Loucy (cell line): Measurements from ENCODE around the gene KRTAP1-5.

Experiments used
- H2AFZ ChIP-seq: fragments of 200-600 bp; sonication (generic); 2 replicates; pipeline ENCODE4 v1.6.0; 2016; ENCODE audit warnings: antibody characterized with exemption, mild to moderate bottlenecking, low read length, moderate library complexity
- H3F3A ChIP-seq: fragments of 200-600 bp; 2 replicates; pipeline ENCODE4 v1.6.0; 2016; ENCODE audit warnings: antibody characterized with exemption, low read depth, mild to moderate bottlenecking
- H3K27me3 ChIP-seq: fragments of 200-600 bp; sonication (generic); 2 replicates; pipeline ENCODE4 v1.6.1; 2014; ENCODE audit warnings: low read length, mild to moderate bottlenecking; ENCODE audit not compliant: insufficient read depth, poor library complexity, severe bottlenecking
- H3K36me3 ChIP-seq: fragments of 200-600 bp; sonication (generic); 2 replicates; pipeline ENCODE4 v1.6.1; 2016; ENCODE audit warnings: low read length; ENCODE audit not compliant: insufficient read depth
- H3K4me1 ChIP-seq: fragments of 200-600 bp; sonication (generic); 2 replicates; pipeline ENCODE4 v1.5.1; 2014; ENCODE audit warnings: low read length, mild to moderate bottlenecking; ENCODE audit not compliant: insufficient read depth, poor library complexity, severe bottlenecking
- H3K4me2 ChIP-seq: fragments of 200-600 bp; sonication (generic); 2 replicates; pipeline ENCODE4 v1.6.0; 2014; ENCODE audit warnings: antibody characterized with exemption, low read length, low read depth, mild to moderate bottlenecking; ENCODE audit not compliant: poor library complexity, severe bottlenecking
- H3K4me3 ChIP-seq: fragments of 200-600 bp; sonication (generic); 2 replicates; pipeline ENCODE4 v1.5.1; 2014; ENCODE audit warnings: low read length, mild to moderate bottlenecking, mixed read lengths; ENCODE audit not compliant: poor library complexity, severe bottlenecking
- H3K79me2 ChIP-seq: fragments of 200-600 bp; sonication (generic); 2 replicates; pipeline ENCODE4 v1.6.1; 2014; ENCODE audit warnings: low read length; ENCODE audit not compliant: insufficient read depth
- H3K9ac ChIP-seq: fragments of 200-600 bp; sonication (generic); 2 replicates; pipeline ENCODE4 v1.6.0; 2014; ENCODE audit warnings: mild to moderate bottlenecking, low read depth, low read length, moderate library complexity; ENCODE audit not compliant: poor library complexity, severe bottlenecking
- H3K9me2 ChIP-seq: fragments of 200-600 bp; sonication (generic); replicated peaks from 2 replicates; pipeline ENCODE4 v1.6.1; 2016; ENCODE audit warnings: low read depth, low read length, mixed read lengths
- H3K9me3 ChIP-seq: fragments of 200-600 bp; sonication (generic); 2 replicates; pipeline ENCODE4 v1.6.1; 2014; ENCODE audit warnings: mild to moderate bottlenecking, antibody characterized with exemption, low read length, low read depth; ENCODE audit not compliant: insufficient read depth
- H4K20me1 ChIP-seq: fragments of 200-600 bp; sonication (generic); 2 replicates; pipeline ENCODE4 v1.6.0; 2014; ENCODE audit warnings: antibody characterized with exemption, low read length, mild to moderate bottlenecking; ENCODE audit not compliant: insufficient read depth, poor library complexity, severe bottlenecking
- CTCF ChIP-seq: fragments of 200-600 bp; sonication (generic); conservative IDR thresholded peaks from 2 replicates; pipeline ENCODE4 v1.5.1; 2014; ENCODE audit warnings: mild to moderate bottlenecking, antibody characterized with exemption, low read length
- EZH2phosphoT487 ChIP-seq: fragments of 200-600 bp; IDR thresholded peaks from 2 replicates; pipeline ENCODE4 v1.6.1; 2018; ENCODE audit warnings: antibody characterized with exemption, mild to moderate bottlenecking, moderate library complexity, borderline replicate concordance

KRTAP1-5 gene

GRCh38 chr17:41009301-41009760 lies 17.7 kb downstream of the KRTAP1-5 start:
- Histone ChIP-seq H3K4me2 (no peak overlapping the region), H3F3A (no peaks in the 10 kb centered on the region), H4K20me1 (no peaks in the 10 kb centered on the region), H3K9ac (no peak overlapping the region), H2AFZ (no peak overlapping the region), H3K4me1 (no peaks in the 10 kb centered on the region), H3K79me2 (no peaks in the 10 kb centered on the region), H3K36me3 (no peaks in the 10 kb centered on the region), H3K9me2 (no peaks in the 10 kb centered on the region), H3K27me3 (no peaks in the 10 kb centered on the region), H3K9me3 (no peaks in the 10 kb centered on the region), H3K4me3 (no peak overlapping the region)
- TF ChIP-seq CTCF (no peak), EZH2phosphoT487 (no peak)

- Histone ChIP-seq H3K4me1 (no peaks in the 10 kb centered on the region), H2AFZ (no peak within 1 kb of the TSS), H4K20me1 (no peaks in the 10 kb centered on the region), H3K9me3 (no peaks in the 10 kb centered on the region), H3F3A (no peaks in the 10 kb centered on the region), H3K9ac (no peak within 1 kb of the TSS), H3K4me3 (no peak within 1 kb of the TSS), H3K27me3 (no peaks in the 10 kb centered on the region), H3K79me2 (no peaks in the 10 kb centered on the region), H3K9me2 (no peaks in the 10 kb centered on the region), H3K36me3 (no peaks in the 10 kb centered on the region), H3K4me2 (no peak within 1 kb of the TSS)
- TF ChIP-seq CTCF: no peak
- TF ChIP-seq EZH2phosphoT487: no peak
Measured at GRCh38 chr17:41008811-41009210, 18.2 kb downstream of the KRTAP1-5 start, which contains the start of gene KRTAP3-1. Gene KRTAP3-1 (minus strand): TSS chr17:41009128. CDS start chr17:41009074, 54 bp downstream.

GRCh38 chr17:41004397-41004796 lies 22.6 kb downstream of the KRTAP1-5 start:
- Histone ChIP-seq H2AFZ (no peak overlapping the region), H3F3A (no peaks in the 10 kb centered on the region), H3K4me3 (no peak overlapping the region), H3K79me2 (no peaks in the 10 kb centered on the region), H3K27me3 (no peaks in the 10 kb centered on the region), H3K9me2 (no peaks in the 10 kb centered on the region), H3K36me3 (no peaks in the 10 kb centered on the region), H3K4me1 (no peaks in the 10 kb centered on the region), H3K9me3 (no peaks in the 10 kb centered on the region), H4K20me1 (no peaks in the 10 kb centered on the region), H3K4me2 (no peak overlapping the region), H3K9ac (no peak overlapping the region)
- no peak for TF ChIP-seq EZH2phosphoT487
- TF ChIP-seq CTCF: no peak
